HepG2 (cell line): ENCODE measurements around the gene SLC1A5. TPM values are rescaled to one million over a fixed set of nuclear protein-coding genes. Genes with fewer than 3 reads are reported as not detected.

Experiments
- ATAC-seq: fragments of 200-7000 bp; cut with Tn5 transposase; 3 replicates; pipeline ENCODE4 v1.9.1; 2020; ENCODE audit warnings: mild to moderate bottlenecking, moderate library complexity
- BruUV-seq: library from RNA; stranded (reverse); fragments of 400-500 nt; replicated peaks from 2 replicates; lab custom pipeline; 2021; lab: Mats Ljungman, UMichigan
- CTCF ChIA-PET: fragments of 300-600 bp; formaldehyde crosslinking; extraction: SDS; loops from one replicate; lab custom pipeline; 2021; ENCODE audit warnings: low total read pairs, inconsistent platforms, low intra/inter-chr PET ratio; lab: Yijun Ruan, JAX
- POLR2A ChIA-PET: fragments of 350-600 bp; sonication (Branson Sonifier 250); formaldehyde crosslinking; loops from one replicate; lab custom pipeline; 2020; ENCODE audit warnings: antibody characterized with exemption, inconsistent platforms; lab: Yijun Ruan, JAX
- DNase-seq: peaks from one replicate; pipeline ENCODE4 v3.0.0-alpha.2; 2015; ENCODE audit warnings: low spot score
- FAIRE-seq: peaks from 3 replicates; lab custom pipeline; 2011; peaks lifted over from hg19 to GRCh38; lab: Jason Lieb, UNC
- H2AFZ ChIP-seq: one replicate; pipeline ENCODE4 v1.6.1; 2011; ENCODE audit warnings: low read length, inconsistent platforms
- H3K27ac ChIP-seq: fragments of 300-600 bp; 3 replicates; pipeline ENCODE4 v1.8.0; 2011; ENCODE audit warnings: mixed run types, mild to moderate bottlenecking, mixed read lengths, low read length, inconsistent platforms; ENCODE audit not compliant: insufficient read depth; ENCODE audit errors: extremely low read length
- H3K27me3 ChIP-seq, 2 experiments: fragments of 200-600 bp in 1 of 2; 2 replicates in 1 of 2; 3 replicates in 1 of 2; pipeline versions ENCODE4 v1.6.0 to v1.8.0; 2011; ENCODE audit warnings: low read length in 2 of 2, mild to moderate bottlenecking in 2 of 2, moderate library complexity in 2 of 2, inconsistent platforms in 1 of 2; ENCODE audit not compliant: insufficient read depth in 2 of 2, control insufficient read depth in 1 of 2
- H3K36me3 ChIP-seq, 2 experiments: fragments of 200-600 bp in 1 of 2; replicated peaks in 1 of 2; 2 replicates in 1 of 2; 3 replicates in 1 of 2; pipeline versions ENCODE4 v1.5.1 to v1.8.0; 2011; ENCODE audit warnings: low read length in 2 of 2, inconsistent platforms in 1 of 2; ENCODE audit not compliant: insufficient read depth in 2 of 2, control insufficient read depth in 1 of 2
- H3K4me1 ChIP-seq: 2 replicates; pipeline ENCODE4 v1.5.1; 2012; ENCODE audit warnings: low read length, inconsistent platforms; ENCODE audit not compliant: insufficient read depth
- H3K4me2 ChIP-seq: 2 replicates; pipeline ENCODE4 v1.6.0; 2011; ENCODE audit warnings: low read depth, low read length, inconsistent platforms
- H3K4me3 ChIP-seq, 3 experiments: fragments of 200-600 bp in 1 of 3; sonication (generic), shearing (Covaris generic) in 1 of 3; replicated peaks in 1 of 3; 2 replicates each; pipeline ENCODE4 v1.5.1; 2011 to 2016; ENCODE audit warnings: low read length in 3 of 3, inconsistent platforms in 2 of 3, low read depth in 2 of 3, mild to moderate bottlenecking in 2 of 3, control low read depth in 1 of 3, mixed read lengths in 1 of 3; ENCODE audit not compliant: insufficient read depth in 1 of 3
- H3K79me2 ChIP-seq: one replicate; pipeline ENCODE4 v1.6.1; 2011; ENCODE audit warnings: low read length, inconsistent platforms; ENCODE audit not compliant: insufficient read depth
- H3K9ac ChIP-seq: 2 replicates; pipeline ENCODE4 v1.6.0; 2011; ENCODE audit warnings: mild to moderate bottlenecking, low read depth, low read length, inconsistent platforms; ENCODE audit not compliant: insufficient read depth
- H3K9me3 ChIP-seq: 2 replicates; pipeline ENCODE4 v1.5.1; 2012; ENCODE audit warnings: mild to moderate bottlenecking, low read length
- H4K20me1 ChIP-seq: 2 replicates; pipeline ENCODE4 v1.6.0; 2011; ENCODE audit warnings: inconsistent platforms, mild to moderate bottlenecking, low read length, moderate library complexity; ENCODE audit not compliant: insufficient read depth
- BRF2 ChIP-seq: sonication (generic); formaldehyde crosslinking; IDR thresholded peaks from 2 replicates; pipeline ENCODE4 v1.8.1; 2022; ENCODE audit warnings: mild to moderate bottlenecking, missing genetic modification reagents
- CHCHD3 ChIP-seq: sonication (generic); formaldehyde crosslinking; IDR thresholded peaks from 2 replicates; pipeline ENCODE4 v1.8.0; 2022; ENCODE audit warnings: mild to moderate bottlenecking, missing genetic modification reagents, moderate library complexity
- DMAP1 ChIP-seq: IDR thresholded peaks from 2 replicates; pipeline ENCODE4 v1.6.1; 2016
- DR1 ChIP-seq: sonication (generic); formaldehyde crosslinking; IDR thresholded peaks from 2 replicates; pipeline ENCODE4 v1.8.0; 2021; ENCODE audit warnings: mild to moderate bottlenecking, missing genetic modification reagents, inconsistent platforms
- DRAP1 ChIP-seq: IDR thresholded peaks from 2 replicates; pipeline ENCODE4 v1.6.1; 2016; ENCODE audit warnings: missing genetic modification reagents, missing compliant biosample characterization
- EEA1 ChIP-seq: sonication (generic); formaldehyde crosslinking; IDR thresholded peaks from 2 replicates; pipeline ENCODE4 v1.5.1; 2020; ENCODE audit warnings: mild to moderate bottlenecking, missing genetic modification reagents, borderline replicate concordance
- HNF1B ChIP-seq: sonication (generic); formaldehyde crosslinking; IDR thresholded peaks from 2 replicates; pipeline ENCODE4 v1.5.1; 2020; ENCODE audit warnings: mild to moderate bottlenecking, moderate library complexity, missing genetic modification reagents
- KAT8 ChIP-seq: IDR thresholded peaks from 2 replicates; pipeline ENCODE4 v1.6.1; 2016; ENCODE audit warnings: missing genetic modification reagents, missing compliant biosample characterization
- PAX8 ChIP-seq: sonication (generic); formaldehyde crosslinking; IDR thresholded peaks from 2 replicates; pipeline ENCODE4 v1.8.0; 2022; ENCODE audit warnings: mild to moderate bottlenecking, missing genetic modification reagents, borderline replicate concordance
- TRAFD1 ChIP-seq: sonication (generic); formaldehyde crosslinking; IDR thresholded peaks from 2 replicates; pipeline ENCODE4 v1.5.1; 2020; ENCODE audit warnings: missing genetic modification reagents, mild to moderate bottlenecking, borderline replicate concordance
- ZBTB8A ChIP-seq: sonication (generic); formaldehyde crosslinking; IDR thresholded peaks from 2 replicates; pipeline ENCODE4 v1.4.0; 2020; ENCODE audit warnings: mild to moderate bottlenecking, low read depth, missing genetic modification reagents, borderline replicate concordance
- ZC3H13 ChIP-seq: sonication (generic); formaldehyde crosslinking; IDR thresholded peaks from 2 replicates; pipeline ENCODE4 v1.8.1; 2023; ENCODE audit warnings: mild to moderate bottlenecking, missing genetic modification reagents, moderate library complexity
- ZMAT5 ChIP-seq: sonication (generic); formaldehyde crosslinking; IDR thresholded peaks from 2 replicates; pipeline ENCODE4 v1.5.0; 2020; ENCODE audit warnings: mild to moderate bottlenecking, low read depth, missing genetic modification reagents, borderline replicate concordance
- ZNF124 ChIP-seq: sonication (generic); formaldehyde crosslinking; IDR thresholded peaks from 2 replicates; pipeline ENCODE4 v1.4.0; 2020; ENCODE audit warnings: missing genetic modification reagents
- ZNF414 ChIP-seq: sonication (generic); formaldehyde crosslinking; IDR thresholded peaks from 2 replicates; pipeline ENCODE4 v1.5.0; 2020; ENCODE audit warnings: missing genetic modification reagents
- ZNF713 ChIP-seq: sonication (generic); formaldehyde crosslinking; IDR thresholded peaks from 2 replicates; pipeline ENCODE4 v1.4.0; 2020; ENCODE audit warnings: mild to moderate bottlenecking, missing genetic modification reagents
- ZNF891 ChIP-seq: sonication (generic); formaldehyde crosslinking; IDR thresholded peaks from 2 replicates; pipeline ENCODE4 v1.5.0; 2020; ENCODE audit warnings: mild to moderate bottlenecking, missing genetic modification reagents
- WGBS: methylation state at CpG from one replicate; pipeline ENCODE4 v1.1.6; 2017; ENCODE audit warnings: low lambda C conversion rate; 5-methylcytosine and 5-hydroxymethylcytosine counted together
- in situ Hi-C: cut with HindIII; loops from 2 replicates; pipeline ENCODE4 v1.10.0; 2017; ENCODE audit warnings: low pct_unique_long_range_greater_than_20kb; ENCODE audit not compliant: extremely low pct_ligation_motif_present
- intact Hi-C: fragments of 100-400 bp; cut with micrococcal nuclease; formaldehyde crosslinking; loops from one replicate; pipeline ENCODE4 v1.10.0; 2022; ENCODE audit not compliant: unreplicated experiment
- polyA plus RNA-seq, 8 experiments: library from polyadenylated mRNA; depleted of rRNA in 3 of 8; stranded (reverse) in 7 of 8; unstranded in 1 of 8; fragments of >200 nt; fragmentation: Illumina TruSeq in 4 of 8; extraction: Trizol in 4 of 8; gene quantifications; 2 replicates each; pipeline versions ENCODE4 v1.2.1 to v1.2.3, GENCODE V29; 2011 to 2016; ENCODE audit warnings: low read depth in 4 of 8, missing spikeins in 1 of 8, mixed read lengths in 1 of 8; ENCODE audit not compliant: insufficient read depth in 1 of 8
- total RNA-seq, 5 experiments: library from RNA; depleted of rRNA; stranded (reverse); fragments of >200 nt; fragmentation: Illumina TruSeq; extraction: Trizol; gene quantifications; 2 replicates each; pipeline ENCODE4 v1.2.3, GENCODE V29; 2016; ENCODE audit warnings: low read depth in 1 of 5

SLC1A5 gene
- total and polyA plus RNA-seq, 2 of the 13 experiments (the other 11 are each of a cell fraction or from before 2014, with no cell fraction given), result 120 to 159 TPM

GRCh38 chr19:46737761-46738171 lies 50.6 kb downstream of the SLC1A5 start:
- BruUV-seq, result no TSS peak
- in situ Hi-C loops (no loop called here), intact Hi-C loops (no loop called here)
- H3K79me2 ChIP-seq, result peaks cover 46% of the 10 kb centered on the region
- DNase-seq, result no peak
- ATAC-seq, result no peak
- no peak overlapping the region for H3K4me2 ChIP-seq
- no peak overlapping the region for H3K4me3 ChIP-seq
- no peaks in the 10 kb centered on the region for H3K27me3 ChIP-seq
- no peak overlapping the region for H3K27ac ChIP-seq
- TF ChIP-seq DMAP1 (CRISPR knock-in tag) (no peak), HNF1B (CRISPR knock-in tag) (no peak), ZC3H13 (CRISPR knock-in tag) (no peak), ZBTB8A (CRISPR knock-in tag) (no peak), ZMAT5 (CRISPR knock-in tag) (no peak), ZNF713 (no peak), CHCHD3 (CRISPR knock-in tag) (no peak), EEA1 (CRISPR knock-in tag) (no peak), ZNF414 (CRISPR knock-in tag) (no peak), BRF2 (no peak), DRAP1 (CRISPR knock-in tag) (no peak), ZNF891 (CRISPR knock-in tag) (no peak), KAT8 (CRISPR knock-in tag) (no peak), DR1 (CRISPR knock-in tag) (no peak), TRAFD1 (CRISPR knock-in tag) (no peak), ZNF124 (CRISPR knock-in tag) (no peak), PAX8 (CRISPR knock-in tag) (no peak)
- H3K9me3 ChIP-seq, result no peaks in the 10 kb centered on the region
- ChIA-PET CTCF (no interaction called here), POLR2A (interaction anchor here (1.3 kb wide), 1 partner anchor 9 kb away, joined by 3 read pairs; no protein-coding TSS in a partner anchor)
- no peaks in the 10 kb centered on the region for H3K4me1 ChIP-seq
- WGBS, result 93% methylated on average over 19 of the region's 19 CpGs
- H3K36me3 ChIP-seq, result peaks cover 39 to 67% of the 10 kb centered on the region in 2 experiments
- no peak for FAIRE-seq
- H4K20me1 ChIP-seq, result peaks cover 23% of the 10 kb centered on the region; the same call in 1 of the 2 replicates
- no peak overlapping the region for H3K9ac ChIP-seq
- H2AFZ ChIP-seq, result no peak overlapping the region
